Measurements from ENCODE around the gene PUS1.

PUS1 gene

GRCh38 chr12:131916306-131917138 lies 12.6 kb upstream of the PUS1 start:
- DNase-seq (ENCODE audit: low spot score): no peak

DNA sequence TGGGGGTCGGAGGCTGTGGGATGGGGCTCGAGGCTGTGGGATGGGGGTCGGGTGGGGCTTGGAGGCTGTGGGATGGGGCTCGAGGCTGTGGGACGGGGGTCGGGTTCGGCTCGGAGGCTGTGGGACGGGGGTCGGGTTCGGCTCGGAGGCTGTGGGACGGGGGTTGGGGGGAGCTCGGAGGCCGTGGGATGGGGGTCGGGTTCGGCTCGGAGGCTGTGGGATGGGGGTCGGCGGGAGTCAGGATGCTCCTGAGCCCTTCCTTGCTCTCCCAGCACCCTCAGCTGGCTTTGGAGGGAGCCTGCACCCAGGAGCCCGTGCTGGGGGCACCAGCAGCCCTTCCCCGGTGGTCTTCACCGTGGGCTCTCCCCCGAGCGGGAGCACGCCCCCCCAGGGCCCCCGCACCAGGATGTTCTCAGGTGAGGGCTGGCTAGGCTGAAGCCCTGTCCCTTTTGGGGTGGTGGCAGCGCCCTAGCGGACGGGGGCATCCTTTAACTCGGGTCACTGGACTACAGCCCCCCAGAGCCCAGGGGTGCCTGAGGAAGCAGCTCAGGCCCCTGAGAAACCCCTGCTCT lies 11.9 kb upstream of the PUS1 start:
- DNase-seq (ENCODE audit: low spot score): no peak

DNA sequence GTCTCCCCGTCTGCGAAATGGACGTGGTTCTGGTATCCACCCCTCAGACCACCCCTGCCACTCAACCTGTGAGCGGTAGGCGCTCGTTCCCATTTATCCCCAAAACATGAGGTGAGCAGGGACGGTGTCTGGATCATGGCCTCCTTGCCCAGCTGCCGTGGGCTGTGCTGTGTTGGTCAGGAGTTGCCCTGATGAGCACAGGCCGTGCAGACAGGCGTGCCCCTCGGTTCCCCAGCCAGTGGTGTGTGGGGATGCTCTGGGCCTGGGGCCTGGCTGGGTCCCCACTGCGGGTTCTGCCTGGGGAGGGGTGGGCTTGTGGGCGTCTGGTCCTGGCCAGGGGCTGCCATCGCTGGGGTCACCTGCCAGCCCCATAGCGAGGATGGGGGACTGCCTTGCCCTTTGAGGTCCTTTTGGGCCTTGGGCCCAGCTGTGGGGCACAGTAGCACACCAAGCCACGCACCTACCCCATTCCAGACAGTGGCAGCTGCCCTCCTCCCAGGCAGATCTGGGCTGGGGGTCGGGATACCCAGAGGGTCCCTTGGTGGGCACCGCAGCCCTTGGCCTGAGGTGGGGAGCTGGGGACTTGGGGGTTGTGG lies 11.3 kb upstream of the PUS1 start:
- no peak for DNase-seq (ENCODE audit: low spot score)

DNA sequence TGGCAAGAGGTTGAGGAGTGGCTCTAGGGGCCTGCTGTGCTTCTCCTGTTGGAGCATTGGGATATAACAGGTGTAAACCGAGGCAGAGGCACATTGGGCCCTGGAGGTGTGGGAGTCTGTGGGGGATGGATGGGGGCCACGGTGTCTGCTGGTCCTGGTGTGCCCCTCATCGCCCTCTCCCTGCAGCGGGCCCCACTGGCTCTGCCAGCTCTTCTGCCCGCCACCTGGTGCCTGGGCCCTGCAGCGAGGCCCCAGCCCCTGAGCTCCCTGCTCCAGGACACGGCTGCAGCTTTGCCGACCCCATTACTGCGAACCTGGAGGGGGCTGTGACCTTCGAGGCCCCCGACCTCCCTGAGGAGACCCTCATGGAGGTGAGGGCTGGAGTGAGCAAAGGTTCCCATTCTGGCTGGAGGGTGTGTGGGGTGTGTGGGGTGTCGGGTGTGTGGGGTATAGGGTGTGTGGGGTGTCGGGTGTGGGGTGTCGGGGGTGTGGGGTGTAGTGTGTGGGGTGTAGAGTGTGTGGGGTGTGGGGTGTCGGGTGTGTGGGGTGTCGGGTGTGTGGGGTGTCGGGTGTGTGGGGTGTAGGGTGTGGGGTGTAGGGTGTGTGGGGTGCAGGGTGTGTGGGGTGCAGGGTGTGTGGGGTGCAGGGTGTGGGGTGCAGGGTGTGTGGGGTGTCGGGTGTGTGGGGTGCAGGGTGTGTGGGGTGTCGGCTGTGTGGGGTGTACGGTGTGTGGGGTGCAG lies 10.6 kb upstream of the PUS1 start:
- no peak for DNase-seq (ENCODE audit: low spot score)

- DNase-seq (ENCODE audit: low spot score): no peak
Measured at GRCh38 chr12:131919051-131919347, 10.1 kb upstream of the PUS1 start.

- no peak for DNase-seq (ENCODE audit: low spot score)
Measured at GRCh38 chr12:131919366-131920156, 9.5 kb upstream of the PUS1 start.

DNA sequence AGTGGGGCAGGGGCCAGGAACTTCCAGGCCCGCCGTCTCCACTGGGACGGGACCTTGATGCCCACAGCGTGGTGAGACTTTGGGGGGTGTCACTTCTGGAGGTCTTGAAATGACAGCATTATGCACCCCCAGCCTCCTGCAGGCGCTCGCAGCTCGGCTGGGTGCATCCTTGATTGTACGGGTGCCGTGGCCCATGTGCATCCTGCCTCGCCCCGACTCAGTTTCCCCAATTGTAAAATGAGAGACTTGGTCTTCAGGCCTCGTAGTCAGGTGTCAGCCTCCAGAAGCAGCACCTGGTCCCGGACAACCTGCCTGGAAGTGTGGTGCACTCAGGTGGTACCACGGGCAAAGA lies 8.9 kb upstream of the PUS1 start:
- DNase-seq (ENCODE audit: low spot score): no peak

GRCh38 chr12:131920902-131921840 lies 7.9 kb upstream of the PUS1 start:
- no peak for DNase-seq (ENCODE audit: low spot score)

DNA sequence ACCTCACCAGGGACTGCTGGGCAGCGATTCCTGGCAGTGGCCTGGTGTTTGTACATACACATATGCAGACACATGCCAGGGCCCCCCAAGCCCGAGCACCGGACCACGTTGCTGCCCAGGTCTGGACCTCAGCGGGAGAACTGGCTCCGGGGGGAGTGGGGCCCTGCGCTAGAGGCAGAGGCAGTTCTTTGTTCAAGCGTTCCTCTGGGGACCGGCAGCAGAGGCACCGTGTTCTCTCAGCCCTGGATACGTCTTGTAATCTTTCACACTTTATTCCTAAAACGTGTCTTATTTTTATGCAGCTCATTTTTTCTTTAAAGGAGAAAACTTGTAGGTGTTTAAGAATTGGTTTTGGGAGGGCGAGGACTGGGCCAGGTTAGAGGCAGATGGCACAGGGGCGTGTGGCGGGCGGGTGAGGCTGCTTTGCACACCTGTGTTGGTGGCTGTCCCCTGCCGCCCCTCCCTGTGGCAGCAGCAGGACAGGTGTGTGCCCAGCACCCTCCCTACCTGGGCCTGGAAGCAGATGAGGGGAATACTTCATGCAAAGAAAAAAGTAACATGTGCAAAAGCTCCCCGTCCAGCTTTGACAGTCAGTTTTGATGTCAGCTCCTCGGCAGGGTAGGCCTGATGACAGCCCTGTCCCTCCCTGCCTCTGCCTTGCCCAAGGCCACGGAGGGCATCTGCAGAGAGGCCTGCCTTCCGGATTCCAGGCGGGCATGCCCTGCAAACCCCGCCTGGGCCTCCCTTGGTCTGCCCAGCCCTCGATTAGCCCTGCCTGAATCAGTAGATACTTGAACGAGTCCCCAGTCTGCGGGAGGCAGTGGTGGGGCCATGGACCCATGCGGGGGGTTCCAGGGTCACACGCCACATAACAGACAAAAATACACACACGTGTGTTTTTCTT lies 7.0 kb upstream of the PUS1 start:
- DNase-seq (ENCODE audit: low spot score): no peak

GRCh38 chr12:131922772-131923171 lies 6.3 kb upstream of the PUS1 start:
- no peak for DNase-seq (ENCODE audit: low spot score)

- no peak for DNase-seq (ENCODE audit: low spot score)
Measured at GRCh38 chr12:131923260-131923659, 5.8 kb upstream of the PUS1 start.

GRCh38 chr12:131927110-131928079 lies 1.7 kb upstream of the PUS1 start:
- no peak for DNase-seq (ENCODE audit: low spot score)

DNA sequence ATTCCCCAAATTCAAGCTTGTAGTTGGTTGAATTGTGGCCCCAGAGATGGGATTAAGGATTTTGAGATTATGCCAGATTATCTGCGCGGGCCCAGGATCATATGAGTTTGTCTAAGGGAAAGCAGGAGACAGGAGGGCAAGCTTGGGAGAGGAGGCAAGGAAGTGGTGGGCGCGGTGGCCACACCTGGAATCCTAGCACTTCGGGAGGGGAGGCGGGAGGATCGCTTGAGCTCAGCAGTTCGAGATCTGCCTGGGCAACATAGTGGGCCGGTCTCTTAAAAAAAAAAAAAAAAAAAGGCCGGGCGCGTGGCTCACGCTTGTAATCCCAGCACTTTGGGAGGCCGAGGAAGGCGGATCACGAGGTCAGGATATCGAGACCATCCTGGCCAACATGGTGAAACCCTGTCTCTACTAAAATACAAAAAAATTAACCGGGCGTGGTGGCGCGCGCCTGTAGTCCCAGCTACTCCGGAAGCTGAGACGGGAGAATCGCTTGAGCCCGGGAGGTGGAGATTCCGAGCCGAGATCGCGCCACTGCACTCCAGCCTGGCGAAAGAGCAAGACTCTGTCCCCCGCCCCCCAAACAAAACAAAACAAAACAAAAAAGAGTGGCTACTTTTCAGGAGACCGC lies 881 bp upstream of the PUS1 start:
- DNase-seq (ENCODE audit: low spot score): no peak

- DNase-seq (ENCODE audit: low spot score): peak; percentile 26
Measured at GRCh38 chr12:131929581-131930456, 743 bp downstream of the PUS1 start.

DNA sequence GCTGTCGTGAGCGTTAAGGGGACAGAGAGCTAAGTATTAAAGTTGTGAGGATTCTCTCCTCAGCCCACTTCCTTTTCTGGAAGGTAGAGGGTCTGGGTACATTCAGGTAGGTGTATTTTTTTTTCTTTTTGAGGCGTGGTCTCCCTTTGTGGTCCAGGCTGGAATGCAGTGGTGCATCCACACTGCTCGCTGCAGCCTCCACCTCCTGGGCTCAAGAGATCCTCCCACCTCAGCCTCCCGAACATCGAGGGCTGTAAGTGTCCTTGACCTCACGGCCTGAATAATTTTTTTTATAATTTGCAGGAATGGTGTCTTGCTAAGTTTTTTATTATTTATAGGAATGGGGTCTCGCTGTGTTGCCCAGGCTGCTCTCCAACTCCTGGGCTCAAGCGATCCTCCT lies 1.4 kb downstream of the PUS1 start:
- no peak for DNase-seq (ENCODE audit: low spot score)

DNA sequence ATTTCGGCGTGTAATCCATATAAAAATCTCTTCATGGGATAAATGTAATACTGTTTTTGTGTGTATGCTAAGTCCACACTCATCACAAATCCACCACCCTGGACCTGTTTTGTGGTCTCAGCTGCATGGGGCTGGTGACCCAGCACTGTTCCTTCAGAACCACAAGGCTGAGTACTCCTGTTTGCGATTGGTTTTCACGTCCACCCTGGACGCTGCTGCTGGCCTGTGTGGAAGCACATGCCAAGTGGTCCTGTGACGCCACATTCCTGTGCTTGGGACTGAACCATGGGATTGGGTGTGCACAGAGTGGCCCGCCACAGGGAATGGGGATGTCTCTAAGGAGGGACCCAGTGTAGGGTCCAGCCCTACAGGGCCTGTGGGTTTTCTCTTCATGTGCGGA lies 4.3 kb downstream of the PUS1 start:
- DNase-seq (ENCODE audit: low spot score): no peak

GRCh38 chr12:131934535-131934934 lies 5.5 kb downstream of the PUS1 start:
- DNase-seq (ENCODE audit: low spot score): no peak

All from activated CD4-positive, alpha-beta T cell treated with anti-CD3 and anti-CD28 coated beads, Interleukin-2, Interleukin-4, amounts not matched to agents 100 ng/mL and 50 ng/mL, durations not matched to agents 16 hours and 8 hours (primary cell).